Neural crest cell (in vitro differentiated cells): ENCODE measurements around the gene RAB17. TPM values are rescaled to one million over a fixed set of nuclear protein-coding genes. Genes with fewer than 3 reads are reported as not detected.

Experiments
- DNase-seq: peaks from one replicate; pipeline ENCODE4 v3.0.0; 2021; ENCODE audit warnings: low read depth, mixed read lengths, low spot score
- H3K27ac Mint-ChIP-seq: one replicate; pipeline ENCODE4 v1.8.0; 2021; ENCODE audit warnings: mild to moderate bottlenecking, mixed read lengths; ENCODE audit not compliant: unreplicated experiment
- H3K27me3 Mint-ChIP-seq: 2 replicates; pipeline ENCODE4 v1.8.0; 2021; ENCODE audit warnings: low read depth, mild to moderate bottlenecking, mixed read lengths
- H3K36me3 Mint-ChIP-seq: 2 replicates; pipeline ENCODE4 v1.8.0; 2021; ENCODE audit warnings: low read depth, mild to moderate bottlenecking, mixed read lengths
- H3K4me1 Mint-ChIP-seq: 2 replicates; pipeline ENCODE4 v1.8.0; 2021; ENCODE audit warnings: mixed read lengths
- H3K4me3 Mint-ChIP-seq: one replicate; pipeline ENCODE4 v1.8.0; 2021; ENCODE audit warnings: mild to moderate bottlenecking, mixed read lengths
- H3K9me3 Mint-ChIP-seq: 2 replicates; pipeline ENCODE4 v1.8.0; 2021; ENCODE audit warnings: mixed read lengths
- CTCF ChIP-seq: fragments of 200-600 bp; sonication (generic); conservative IDR thresholded peaks from 2 replicates; pipeline ENCODE4 v1.5.0; 2021; ENCODE audit warnings: antibody characterized with exemption, mild to moderate bottlenecking
- total RNA-seq: library from RNA; stranded (reverse); gene quantifications from 2 replicates; pipeline ENCODE4 v1.2.1, GENCODE V29; 2021

RAB17 gene
- total RNA-seq, 1 donor from 2014 or later, result not detected

DNA sequence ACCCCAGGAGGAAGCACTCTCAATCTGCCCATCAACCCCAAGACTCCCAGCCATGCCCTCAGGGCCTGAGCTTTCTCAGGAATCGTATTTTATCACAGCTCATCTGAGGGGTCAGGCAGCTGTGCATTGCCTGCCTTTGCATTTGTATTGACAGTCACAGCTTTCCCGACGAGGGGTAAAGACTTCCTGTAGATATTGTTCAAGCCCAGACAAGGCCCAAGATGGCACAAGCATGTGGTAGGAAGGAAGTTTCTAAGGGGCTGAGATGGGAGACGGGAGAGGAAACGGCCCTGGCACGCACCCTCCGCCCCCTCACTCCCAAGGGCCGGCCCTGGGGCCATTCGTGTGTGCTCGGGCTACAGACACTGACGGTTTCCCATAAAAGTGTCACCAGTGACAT lies 58.4 kb downstream of the RAB17 start:
- no peak for DNase-seq
- Mint-ChIP-seq H3K27ac (peak overlapping the region; percentile 38), H3K36me3 (no peaks in the 10 kb centered on the region), H3K4me3 (no peak overlapping the region), H3K4me1 (peaks cover 11% of the 10 kb centered on the region), H3K27me3 (no peaks in the 10 kb centered on the region), H3K9me3 (no peaks in the 10 kb centered on the region)
- TF ChIP-seq CTCF, result no peak

DNA sequence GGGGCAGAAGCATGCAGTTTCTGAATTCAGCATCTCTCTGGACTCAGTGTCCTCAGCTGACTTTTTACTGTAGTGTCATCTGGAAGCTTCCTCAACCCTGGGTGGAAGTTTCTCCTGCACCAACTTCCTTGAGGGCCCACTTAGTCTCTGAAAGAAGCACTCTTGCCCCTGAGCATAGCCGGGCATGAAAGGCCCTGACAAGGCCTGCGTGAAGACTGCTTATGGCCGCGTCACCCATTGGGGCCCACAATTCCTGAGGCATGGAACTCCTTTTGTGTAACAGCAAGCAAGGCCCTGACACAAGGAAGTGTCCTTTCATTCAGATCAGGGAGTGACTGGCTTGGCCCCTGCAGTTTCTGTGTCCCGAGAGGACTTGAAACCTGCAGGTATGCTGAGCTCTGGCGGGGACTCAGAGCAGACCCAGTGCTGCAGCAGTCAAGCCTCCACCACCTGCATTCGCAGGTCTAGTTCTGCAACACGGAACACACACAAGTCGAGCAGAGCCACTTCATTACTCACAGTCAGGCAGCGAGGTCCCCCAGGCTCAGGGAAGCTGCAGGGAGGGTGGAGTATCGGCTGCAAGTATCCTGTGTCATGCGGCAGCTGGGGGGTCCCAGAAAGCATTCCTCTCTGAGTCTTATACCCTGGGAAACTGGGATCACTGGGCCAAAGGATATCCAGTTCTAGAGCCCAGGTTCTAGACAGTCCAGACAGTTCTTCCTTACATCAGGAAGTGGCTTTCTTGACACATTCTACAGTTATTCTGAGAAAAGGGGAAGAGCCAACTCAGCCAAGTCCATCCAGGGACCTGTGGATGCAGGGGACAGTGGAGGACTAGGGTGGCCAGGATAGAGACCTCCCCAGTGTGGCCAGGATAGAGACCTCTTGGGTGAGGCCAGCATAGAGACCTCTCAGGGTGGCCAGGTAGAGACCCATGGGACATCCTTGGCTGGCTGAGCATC lies 59.8 kb downstream of the RAB17 start:
- no peaks in the 10 kb centered on the region for H3K36me3 Mint-ChIP-seq
- DNase-seq, result no peak
- no peak overlapping the region for H3K4me3 Mint-ChIP-seq
- no peak for TF ChIP-seq CTCF
- H3K27me3 Mint-ChIP-seq, result no peaks in the 10 kb centered on the region
- H3K27ac Mint-ChIP-seq, result no peak overlapping the region
- no peaks in the 10 kb centered on the region for H3K9me3 Mint-ChIP-seq
- peaks cover 11% of the 10 kb centered on the region for H3K4me1 Mint-ChIP-seq

- H3K9me3 Mint-ChIP-seq, result no peaks in the 10 kb centered on the region
- H3K4me1 Mint-ChIP-seq, result peaks cover 11% of the 10 kb centered on the region
- no peaks in the 10 kb centered on the region for H3K36me3 Mint-ChIP-seq
- no peak for DNase-seq
- H3K27me3 Mint-ChIP-seq, result no peaks in the 10 kb centered on the region
- no peak overlapping the region for H3K4me3 Mint-ChIP-seq
- no peak for TF ChIP-seq CTCF
- no peak overlapping the region for H3K27ac Mint-ChIP-seq
Observed at GRCh38 chr2:237529452-237530402, 60.8 kb downstream of the RAB17 start.

- Mint-ChIP-seq H3K4me3 (no peak overlapping the region), H3K27me3 (no peaks in the 10 kb centered on the region), H3K36me3 (no peaks in the 10 kb centered on the region), H3K9me3 (no peaks in the 10 kb centered on the region), H3K27ac (no peak overlapping the region), H3K4me1 (peaks cover 11% of the 10 kb centered on the region)
- no peak for TF ChIP-seq CTCF
- no peak for DNase-seq
Observed at GRCh38 chr2:237527766-237528165, 62.8 kb downstream of the RAB17 start.

- Mint-ChIP-seq H3K27ac (no peak overlapping the region), H3K27me3 (no peaks in the 10 kb centered on the region), H3K36me3 (no peaks in the 10 kb centered on the region), H3K4me1 (peaks cover 6% of the 10 kb centered on the region), H3K9me3 (no peaks in the 10 kb centered on the region), H3K4me3 (no peak overlapping the region)
- no peak for TF ChIP-seq CTCF
- no peak for DNase-seq
Observed at GRCh38 chr2:237527233-237527632, 63.3 kb downstream of the RAB17 start.
